Measurements from ENCODE around the gene SATB2.
A peak's percentile ranks its signal among the peaks of the same experiment; 100 is the strongest.

The SATB2 gene

GRCh38 chr2:199459286-199460100, 1.8 kb upstream of the SATB2 start:
- peak overlapping the region; percentile 59 for H3K4me3 ChIP-seq (ENCODE audit: low read length)
- DNase-seq (ENCODE audit: low read depth, low spot score), result no peak
- H3K4me1 ChIP-seq (ENCODE audit: control insufficient read depth, insufficient read depth, low read length), result no peaks in the 10 kb centered on the region
- no peak overlapping the region for H3K27ac ChIP-seq (ENCODE audit: low read length)
- no peaks in the 10 kb centered on the region for H3K9me3 ChIP-seq (ENCODE audit: control insufficient read depth, insufficient read depth, low read length)
- no peaks in the 10 kb centered on the region for H3K36me3 ChIP-seq (ENCODE audit: control insufficient read depth, insufficient read depth, low read length)
- peaks cover 25% of the 10 kb centered on the region for H3K27me3 ChIP-seq (ENCODE audit: control insufficient read depth, insufficient read depth, low read length)
- no CpG with 5 or more reads among the region's 70 CpGs for WGBS (ENCODE audit: insufficient coverage, insufficient read length)

- Histone ChIP-seq H3K27me3 (ENCODE audit: control insufficient read depth, insufficient read depth, low read length) (peaks cover 18% of the 10 kb centered on the region), H3K4me1 (ENCODE audit: control insufficient read depth, insufficient read depth, low read length) (no peaks in the 10 kb centered on the region), H3K9me3 (ENCODE audit: control insufficient read depth, insufficient read depth, low read length) (no peaks in the 10 kb centered on the region), H3K36me3 (ENCODE audit: control insufficient read depth, insufficient read depth, low read length) (no peaks in the 10 kb centered on the region), H3K27ac (ENCODE audit: low read length) (no peak overlapping the region), H3K4me3 (ENCODE audit: low read length) (peak overlapping the region; percentile 59)
- no CpG with 5 or more reads among the region's 56 CpGs for WGBS (ENCODE audit: insufficient coverage, insufficient read length)
- DNase-seq (ENCODE audit: low read depth, low spot score), result no peak
These were observed 1.1 kb upstream of the SATB2 start for GRCh38 chr2:199458806-199459285.

- no peaks in the 10 kb centered on the region for H3K9me3 ChIP-seq (ENCODE audit: control insufficient read depth, insufficient read depth, low read length)
- H3K27ac ChIP-seq (ENCODE audit: low read length), result no peak overlapping the region
- peak overlapping the region; percentile 59; the same call in 1 of the 2 replicates for H3K4me3 ChIP-seq (ENCODE audit: low read length)
- DNase-seq (ENCODE audit: low read depth, low spot score), result no peak
- peaks cover 14% of the 10 kb centered on the region for H3K27me3 ChIP-seq (ENCODE audit: control insufficient read depth, insufficient read depth, low read length)
- no CpG with 5 or more reads among the region's 75 CpGs for WGBS (ENCODE audit: insufficient coverage, insufficient read length)
- no peaks in the 10 kb centered on the region for H3K4me1 ChIP-seq (ENCODE audit: control insufficient read depth, insufficient read depth, low read length)
- H3K36me3 ChIP-seq (ENCODE audit: control insufficient read depth, insufficient read depth, low read length), result no peaks in the 10 kb centered on the region
These were observed 468 bp upstream of the SATB2 start for GRCh38 chr2:199458009-199458805.

DNA sequence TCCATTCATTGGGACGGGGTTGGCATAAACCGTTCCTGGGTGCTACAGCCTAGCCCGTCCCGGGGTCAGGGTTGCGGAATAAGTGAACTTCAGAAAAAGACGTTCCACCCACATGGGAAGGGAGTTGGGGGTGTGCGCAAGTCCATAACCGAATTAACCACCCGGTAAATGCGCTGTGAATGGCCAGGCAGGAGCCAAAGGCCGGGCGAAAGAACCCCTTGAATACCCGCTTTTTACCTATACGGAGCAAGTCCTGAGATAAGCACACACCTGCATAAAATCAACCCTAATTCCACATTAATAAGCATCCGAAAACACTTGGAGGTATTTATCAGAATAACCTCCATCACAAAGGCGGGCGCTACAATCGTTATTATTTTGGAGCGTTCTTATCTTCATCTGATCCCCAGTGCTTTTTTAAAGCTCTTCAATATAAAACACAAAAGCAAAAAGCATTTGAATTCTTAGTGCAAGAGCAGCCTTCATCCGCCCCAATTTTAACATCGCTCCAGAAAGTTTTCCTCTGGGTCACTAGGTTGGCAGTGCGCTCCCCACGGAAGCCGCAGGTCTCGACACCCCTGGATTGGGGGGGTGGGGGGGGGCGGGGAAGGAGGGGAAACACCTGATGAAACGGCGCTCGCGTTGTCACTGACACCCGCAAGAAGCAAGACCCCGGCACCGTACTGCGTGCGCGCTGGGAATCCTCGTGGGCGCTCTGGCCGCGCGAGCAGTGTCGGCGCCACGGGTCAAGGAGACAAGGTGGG, 1.2 kb downstream of the SATB2 start:
- no peak overlapping the region for H3K27ac ChIP-seq (ENCODE audit: low read length)

GRCh38 chr2:199455545-199456382, 2.0 kb downstream of the SATB2 start:
- no peaks in the 10 kb centered on the region for H3K36me3 ChIP-seq (ENCODE audit: control insufficient read depth, insufficient read depth, low read length)
- H3K9me3 ChIP-seq (ENCODE audit: control insufficient read depth, insufficient read depth, low read length), result no peaks in the 10 kb centered on the region
- H3K27me3 ChIP-seq (ENCODE audit: control insufficient read depth, insufficient read depth, low read length), result peaks cover 6% of the 10 kb centered on the region
- H3K4me1 ChIP-seq (ENCODE audit: control insufficient read depth, insufficient read depth, low read length), result no peaks in the 10 kb centered on the region
- H3K4me3 ChIP-seq (ENCODE audit: low read length), result peak overlapping the region; percentile 59; the same call in 1 of the 2 replicates
- no peak overlapping the region for H3K27ac ChIP-seq (ENCODE audit: low read length)
- DNase-seq (ENCODE audit: low read depth, low spot score), result no peak
- WGBS (ENCODE audit: insufficient coverage, insufficient read length), result no CpG with 5 or more reads among the region's 55 CpGs

More for the DNA sequence above, 1.2 kb downstream of the SATB2 start:
- Histone ChIP-seq H3K4me1 (ENCODE audit: control insufficient read depth, insufficient read depth, low read length) (no peaks in the 10 kb centered on the region), H3K36me3 (ENCODE audit: control insufficient read depth, insufficient read depth, low read length) (no peaks in the 10 kb centered on the region), H3K9me3 (ENCODE audit: control insufficient read depth, insufficient read depth, low read length) (no peaks in the 10 kb centered on the region), H3K4me3 (ENCODE audit: low read length) (peak overlapping the region; percentile 59; the same call in 1 of the 2 replicates), H3K27me3 (ENCODE audit: control insufficient read depth, insufficient read depth, low read length) (peaks cover 8% of the 10 kb centered on the region)
- WGBS (ENCODE audit: insufficient coverage, insufficient read length), result no CpG with 5 or more reads among the region's 44 CpGs
- DNase-seq (ENCODE audit: low read depth, low spot score), result no peak

GRCh38 chr2:199455210-199455544, 2.6 kb downstream of the SATB2 start:
- Histone ChIP-seq H3K27ac (ENCODE audit: low read length) (no peak overlapping the region), H3K36me3 (ENCODE audit: control insufficient read depth, insufficient read depth, low read length) (no peaks in the 10 kb centered on the region), H3K4me3 (ENCODE audit: low read length) (peak overlapping the region; percentile 59; the same call in 1 of the 2 replicates), H3K4me1 (ENCODE audit: control insufficient read depth, insufficient read depth, low read length) (no peaks in the 10 kb centered on the region), H3K27me3 (ENCODE audit: control insufficient read depth, insufficient read depth, low read length) (peaks cover 6% of the 10 kb centered on the region), H3K9me3 (ENCODE audit: control insufficient read depth, insufficient read depth, low read length) (no peaks in the 10 kb centered on the region)
- DNase-seq (ENCODE audit: low read depth, low spot score), result no peak
- no CpG with 5 or more reads among the region's 7 CpGs for WGBS (ENCODE audit: insufficient coverage, insufficient read length)

- Histone ChIP-seq H3K27me3 (ENCODE audit: control insufficient read depth, insufficient read depth, low read length) (peaks cover 6% of the 10 kb centered on the region), H3K36me3 (ENCODE audit: control insufficient read depth, insufficient read depth, low read length) (no peaks in the 10 kb centered on the region), H3K4me3 (ENCODE audit: low read length) (no peak overlapping the region), H3K4me1 (ENCODE audit: control insufficient read depth, insufficient read depth, low read length) (no peaks in the 10 kb centered on the region), H3K9me3 (ENCODE audit: control insufficient read depth, insufficient read depth, low read length) (no peaks in the 10 kb centered on the region), H3K27ac (ENCODE audit: low read length) (no peak overlapping the region)
- no peak for DNase-seq (ENCODE audit: low read depth, low spot score)
These were observed 4.8 kb downstream of the SATB2 start for GRCh38 chr2:199452991-199453379.

- Histone ChIP-seq H3K36me3 (ENCODE audit: control insufficient read depth, insufficient read depth, low read length) (no peaks in the 10 kb centered on the region), H3K9me3 (ENCODE audit: control insufficient read depth, insufficient read depth, low read length) (no peaks in the 10 kb centered on the region), H3K27ac (ENCODE audit: low read length) (no peak overlapping the region), H3K4me1 (ENCODE audit: control insufficient read depth, insufficient read depth, low read length) (no peaks in the 10 kb centered on the region), H3K4me3 (ENCODE audit: low read length) (no peak overlapping the region), H3K27me3 (ENCODE audit: control insufficient read depth, insufficient read depth, low read length) (peaks cover 6% of the 10 kb centered on the region)
- no CpG with 5 or more reads among the region's 2 CpGs for WGBS (ENCODE audit: insufficient coverage, insufficient read length)
- DNase-seq (ENCODE audit: low read depth, low spot score), result no peak
These were observed 5.3 kb downstream of the SATB2 start for GRCh38 chr2:199452260-199452990.

- no peak overlapping the region for H3K4me3 ChIP-seq (ENCODE audit: low read length)
- peaks cover 2% of the 10 kb centered on the region; the same call in 1 of the 2 replicates for H3K4me1 ChIP-seq (ENCODE audit: control insufficient read depth, insufficient read depth, low read length)
- H3K36me3 ChIP-seq (ENCODE audit: control insufficient read depth, insufficient read depth, low read length), result no peaks in the 10 kb centered on the region
- H3K27me3 ChIP-seq (ENCODE audit: control insufficient read depth, insufficient read depth, low read length), result no peaks in the 10 kb centered on the region
- H3K27ac ChIP-seq (ENCODE audit: low read length), result no peak overlapping the region
- no peak for DNase-seq (ENCODE audit: low read depth, low spot score)
- H3K9me3 ChIP-seq (ENCODE audit: control insufficient read depth, insufficient read depth, low read length), result no peaks in the 10 kb centered on the region
- no CpG with 5 or more reads among the region's 3 CpGs for WGBS (ENCODE audit: insufficient coverage, insufficient read length)
These were observed 7.8 kb downstream of the SATB2 start for GRCh38 chr2:199449956-199450355.
